HepG2 (cell line): Measurements from ENCODE around the gene MFSD11. TPM values are rescaled to one million over a fixed set of nuclear protein-coding genes. Genes with fewer than 3 reads are reported as not detected.

Experiments used
- AGO2 ChIP-seq: fragments of 200-400 bp; formaldehyde crosslinking; optimal IDR thresholded peaks from 2 replicates; pipeline ENCODE3; 2017; ENCODE audit warnings: mild to moderate bottlenecking, low read depth, low read length, moderate library complexity
- ELF4 ChIP-seq: sonication (generic); formaldehyde crosslinking; IDR thresholded peaks from 2 replicates; pipeline ENCODE4 v1.5.0; 2020; ENCODE audit warnings: missing genetic modification reagents, mild to moderate bottlenecking, moderate library complexity, borderline replicate concordance
- FOSL2 ChIP-seq: sonication (generic); formaldehyde crosslinking; IDR thresholded peaks from 2 replicates; pipeline ENCODE4 v1.4.0; 2020; ENCODE audit warnings: missing genetic modification reagents
- GFI1 ChIP-seq: sonication (generic); formaldehyde crosslinking; IDR thresholded peaks from 2 replicates; pipeline ENCODE4 v1.5.0; 2020; ENCODE audit warnings: missing genetic modification reagents, mild to moderate bottlenecking, borderline replicate concordance
- GMEB2 ChIP-seq: IDR thresholded peaks from 2 replicates; pipeline ENCODE4 v1.6.1; 2016; ENCODE audit warnings: missing biosample characterization, missing genetic modification reagents, low read depth
- HNF4G ChIP-seq, 2 experiments: sonication (generic) in 1 of 2; formaldehyde crosslinking in 1 of 2; IDR thresholded peaks; 2 replicates each; pipeline versions ENCODE4 v1.4.0 to v1.6.1; 2011 to 2020; ENCODE audit warnings: borderline replicate concordance in 2 of 2, low read depth in 2 of 2, mild to moderate bottlenecking in 2 of 2, low read length in 1 of 2, missing genetic modification reagents in 1 of 2, moderate library complexity in 1 of 2
- MAZ ChIP-seq, 2 experiments: sonication (generic) in 1 of 2; formaldehyde crosslinking in 1 of 2; IDR thresholded peaks; 2 replicates each; pipeline versions ENCODE4 v1.5.0 to v1.6.1; 2012 to 2020; ENCODE audit warnings: low read depth in 2 of 2, mild to moderate bottlenecking in 2 of 2, borderline replicate concordance in 1 of 2, improper control_type of control experiment in 1 of 2, low read length in 1 of 2, missing genetic modification reagents in 1 of 2, moderate library complexity in 1 of 2
- MZF1 ChIP-seq: sonication (generic); formaldehyde crosslinking; IDR thresholded peaks from 2 replicates; pipeline ENCODE4 v1.8.1; 2023; ENCODE audit warnings: mild to moderate bottlenecking, missing genetic modification reagents, borderline replicate concordance
- PRMT3 ChIP-seq: sonication (generic); formaldehyde crosslinking; IDR thresholded peaks from 2 replicates; pipeline ENCODE4 v1.8.1; 2022; ENCODE audit warnings: low read depth, mild to moderate bottlenecking, moderate library complexity, missing genetic modification reagents, borderline replicate concordance
- TBP ChIP-seq: sonication (generic); formaldehyde crosslinking; IDR thresholded peaks from 2 replicates; pipeline ENCODE4 v1.5.0; 2020; ENCODE audit warnings: missing genetic modification reagents
- TFDP2 ChIP-seq: sonication (generic); formaldehyde crosslinking; IDR thresholded peaks from 2 replicates; pipeline ENCODE4 v1.4.0; 2020; ENCODE audit warnings: missing genetic modification reagents
- TGIF2 ChIP-seq: IDR thresholded peaks from 2 replicates; pipeline ENCODE4 v1.6.1; 2016; ENCODE audit warnings: control low read depth, missing compliant biosample characterization
- ZFP36L1 ChIP-seq: sonication (generic); formaldehyde crosslinking; IDR thresholded peaks from 2 replicates; pipeline ENCODE4 v1.8.0; 2022; ENCODE audit warnings: mild to moderate bottlenecking, missing genetic modification reagents, moderate library complexity
- ZNF3 ChIP-seq: IDR thresholded peaks from 2 replicates; pipeline ENCODE4 v1.7.0; 2017; ENCODE audit warnings: inconsistent platforms
- ZNF703 ChIP-seq: sonication (generic); formaldehyde crosslinking; IDR thresholded peaks from 2 replicates; pipeline ENCODE4 v1.5.1; 2020; ENCODE audit warnings: missing genetic modification reagents, mild to moderate bottlenecking, moderate library complexity, borderline replicate concordance
- ZNF75D ChIP-seq: sonication (generic); formaldehyde crosslinking; IDR thresholded peaks from 2 replicates; pipeline ENCODE4 v1.8.1; 2023; ENCODE audit warnings: missing genetic modification reagents, mild to moderate bottlenecking, borderline replicate concordance
- polyA plus RNA-seq, 8 experiments: library from polyadenylated mRNA; depleted of rRNA in 3 of 8; stranded (reverse) in 7 of 8; unstranded in 1 of 8; fragments of >200 nt; fragmentation: Illumina TruSeq in 4 of 8; extraction: Trizol in 4 of 8; gene quantifications; 2 replicates each; pipeline versions ENCODE4 v1.2.1 to v1.2.3, GENCODE V29; 2011 to 2016; ENCODE audit warnings: low read depth in 4 of 8, missing spikeins in 1 of 8, mixed read lengths in 1 of 8; ENCODE audit not compliant: insufficient read depth in 1 of 8
- total RNA-seq, 5 experiments: library from RNA; depleted of rRNA; stranded (reverse); fragments of >200 nt; fragmentation: Illumina TruSeq; extraction: Trizol; gene quantifications; 2 replicates each; pipeline ENCODE4 v1.2.3, GENCODE V29; 2016; ENCODE audit warnings: low read depth in 1 of 5
- TF ChIP-seq, protein P1 (sequence below): sonication (generic); formaldehyde crosslinking; IDR thresholded peaks from 2 replicates; pipeline ENCODE4 v1.4.0; 2020; ENCODE audit warnings: mild to moderate bottlenecking, missing genetic modification reagents

The MFSD11 gene
- total and polyA plus RNA-seq, 2 of the 13 experiments (the other 11 are each of a cell fraction or from before 2014, with no cell fraction given), result 26.1 to 36.3 TPM

GRCh38 chr17:76736349-76737081 lies 1.4 kb upstream of the MFSD11 start (continued):
- TF ChIP-seq TFDP2 (CRISPR knock-in tag), result no peak
- TF ChIP-seq HNF4G (IDR thresholded peaks at IDR 0.05; ENCODE audit: borderline replicate concordance, low read depth, low read length), result no peak
- TF ChIP-seq HNF4G (CRISPR knock-in tag; IDR thresholded peaks at IDR 0.05; ENCODE audit: borderline replicate concordance, low read depth), result 0 out of 2 replicates have a peak, but pooled peaks have one; percentile 44
- no peak for TF ChIP-seq PRMT3 (CRISPR knock-in tag)
- TF ChIP-seq ZNF703 (CRISPR knock-in tag), result no peak
- TF ChIP-seq AGO2, result peak; percentile 100
- TF ChIP-seq TGIF2 (CRISPR knock-in tag), result peak; percentile 49
- TF ChIP-seq MZF1 (CRISPR knock-in tag), result no peak
- TF ChIP-seq, protein P1, sequence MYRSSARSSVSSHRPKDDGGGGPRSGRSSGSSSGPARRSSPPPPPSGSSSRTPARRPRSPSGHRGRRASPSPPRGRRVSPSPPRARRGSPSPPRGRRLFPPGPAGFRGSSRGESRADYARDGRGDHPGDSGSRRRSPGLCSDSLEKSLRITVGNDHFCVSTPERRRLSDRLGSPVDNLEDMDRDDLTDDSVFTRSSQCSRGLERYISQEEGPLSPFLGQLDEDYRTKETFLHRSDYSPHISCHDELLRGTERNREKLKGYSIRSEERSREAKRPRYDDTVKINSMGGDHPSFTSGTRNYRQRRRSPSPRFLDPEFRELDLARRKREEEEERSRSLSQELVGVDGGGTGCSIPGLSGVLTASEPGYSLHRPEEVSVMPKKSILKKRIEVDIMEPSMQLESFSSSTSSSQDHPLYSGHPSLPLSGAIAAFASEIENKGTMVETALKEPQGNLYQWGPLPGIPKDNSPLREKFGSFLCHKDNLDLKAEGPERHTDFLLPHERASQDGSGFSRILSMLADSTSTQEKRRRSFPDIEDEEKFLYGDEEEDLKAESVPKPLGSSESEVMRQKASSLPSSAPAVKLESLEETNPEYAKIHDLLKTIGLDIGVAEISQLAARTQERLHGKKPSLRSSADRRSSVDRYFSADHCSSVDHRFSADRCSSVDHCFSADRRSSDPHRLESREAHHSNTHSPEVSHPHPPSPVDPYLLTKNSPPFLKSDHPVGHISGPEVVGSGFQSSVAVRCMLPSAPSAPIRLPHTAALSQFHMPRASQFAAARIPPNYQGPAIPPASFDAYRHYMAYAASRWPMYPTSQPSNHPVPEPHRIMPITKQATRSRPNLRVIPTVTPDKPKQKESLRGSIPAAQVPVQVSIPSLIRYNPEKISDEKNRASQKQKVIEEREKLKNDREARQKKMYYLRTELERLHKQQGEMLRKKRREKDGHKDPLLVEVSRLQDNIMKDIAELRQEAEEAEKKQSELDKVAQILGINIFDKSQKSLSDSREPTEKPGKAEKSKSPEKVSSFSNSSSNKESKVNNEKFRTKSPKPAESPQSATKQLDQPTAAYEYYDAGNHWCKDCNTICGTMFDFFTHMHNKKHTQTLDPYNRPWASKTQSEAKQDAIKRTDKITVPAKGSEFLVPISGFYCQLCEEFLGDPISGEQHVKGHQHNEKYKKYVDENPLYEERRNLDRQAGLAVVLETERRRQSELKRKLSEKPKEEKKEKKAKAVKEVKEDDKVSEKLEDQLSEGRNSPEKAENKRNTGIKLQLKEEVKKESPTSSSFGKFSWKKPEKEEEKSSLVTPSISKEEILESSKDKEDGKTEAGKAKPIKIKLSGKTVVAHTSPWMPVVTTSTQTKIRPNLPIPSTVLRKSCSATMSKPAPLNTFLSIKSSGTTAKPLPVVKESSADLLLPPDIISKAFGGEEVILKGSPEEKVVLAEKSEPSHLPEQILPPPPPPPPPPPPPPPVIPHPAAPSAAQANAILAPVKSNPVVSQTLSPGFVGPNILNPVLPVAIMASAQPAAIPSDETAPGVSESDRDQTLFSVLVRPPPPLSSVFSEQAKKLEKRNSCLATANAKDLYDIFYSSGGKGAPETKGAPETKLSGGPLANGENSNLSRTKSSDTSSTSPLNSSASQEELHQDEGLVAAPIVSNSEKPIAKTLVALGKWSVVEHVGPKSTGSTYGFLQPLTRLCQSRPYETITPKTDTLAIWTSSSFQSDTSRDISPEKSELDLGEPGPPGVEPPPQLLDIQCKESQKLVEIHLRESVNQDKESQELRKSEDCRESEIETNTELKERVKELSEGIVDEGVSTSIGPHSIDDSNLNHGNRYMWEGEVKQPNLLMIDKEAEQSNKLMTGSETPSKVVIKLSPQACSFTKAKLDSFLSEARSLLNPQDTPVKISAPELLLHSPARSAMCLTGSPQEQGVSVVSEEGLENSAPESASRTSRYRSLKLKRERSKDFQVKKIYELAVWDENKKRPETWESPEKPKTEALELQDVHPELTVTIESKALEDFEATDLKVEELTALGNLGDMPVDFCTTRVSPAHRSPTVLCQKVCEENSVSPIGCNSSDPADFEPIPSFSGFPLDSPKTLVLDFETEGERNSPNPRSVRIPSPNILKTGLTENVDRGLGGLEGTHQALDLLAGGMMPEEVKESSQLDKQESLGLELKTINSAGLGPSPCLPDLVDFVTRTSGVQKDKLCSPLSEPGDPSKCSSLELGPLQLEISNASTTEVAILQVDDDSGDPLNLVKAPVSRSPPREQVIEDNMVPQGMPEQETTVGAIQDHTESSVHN (CRISPR knock-in tag), result no peak; the same call in 1 of the 2 replicates
- TF ChIP-seq GMEB2 (CRISPR knock-in tag), result no peak
- peak; percentile 82 for TF ChIP-seq MAZ (IDR thresholded peaks at IDR 0.05; ENCODE audit: borderline replicate concordance, low read depth, low read length)
- no peak; the same call in 1 of the 2 replicates for TF ChIP-seq MAZ (CRISPR knock-in tag; IDR thresholded peaks at IDR 0.05; ENCODE audit: low read depth)
- no peak for TF ChIP-seq ZFP36L1 (CRISPR knock-in tag)
- TF ChIP-seq FOSL2, result no peak; the same call in 1 of the 2 replicates
- TF ChIP-seq ELF4 (CRISPR knock-in tag), result no peak
- no peak for TF ChIP-seq ZNF75D
- no peak for TF ChIP-seq ZNF3 (CRISPR knock-in tag)
- no peak for TF ChIP-seq GFI1 (CRISPR knock-in tag)
- TF ChIP-seq TBP (CRISPR knock-in tag), result 0 out of 2 replicates have a peak, but pooled peaks have one; percentile 8
